ENCODE data around the gene PDE6B. TPM values are rescaled to one million over a fixed set of nuclear protein-coding genes. Genes with fewer than 3 reads are reported as not detected.

PDE6B gene
- polyA plus RNA-seq, 6 donors from 2014 or later = 24.3 to 39.4 (median 30.0) TPM

GRCh38 chr4:717601-718320 is 92.4 kb downstream of the PDE6B start:
- H3K36me3 Mint-ChIP-seq = peaks cover 0 to 7% of the 10 kb centered on the region in 2 donors
- DNase-seq (no peak), ATAC-seq (ENCODE audit: low read depth in 2 of 2) (no peak)
- no peak overlapping the region for H3K4me3 Mint-ChIP-seq
- H3K27ac Mint-ChIP-seq = peak overlapping the region in 2 of 6 donors; percentile 61 to 89
- no peaks in the 10 kb centered on the region for H3K9me3 Mint-ChIP-seq
- no peaks in the 10 kb centered on the region for H3K27me3 Mint-ChIP-seq
- peaks cover 35 to 52% (median 36%) of the 10 kb centered on the region in 3 donors for H3K4me1 Mint-ChIP-seq

DNA sequence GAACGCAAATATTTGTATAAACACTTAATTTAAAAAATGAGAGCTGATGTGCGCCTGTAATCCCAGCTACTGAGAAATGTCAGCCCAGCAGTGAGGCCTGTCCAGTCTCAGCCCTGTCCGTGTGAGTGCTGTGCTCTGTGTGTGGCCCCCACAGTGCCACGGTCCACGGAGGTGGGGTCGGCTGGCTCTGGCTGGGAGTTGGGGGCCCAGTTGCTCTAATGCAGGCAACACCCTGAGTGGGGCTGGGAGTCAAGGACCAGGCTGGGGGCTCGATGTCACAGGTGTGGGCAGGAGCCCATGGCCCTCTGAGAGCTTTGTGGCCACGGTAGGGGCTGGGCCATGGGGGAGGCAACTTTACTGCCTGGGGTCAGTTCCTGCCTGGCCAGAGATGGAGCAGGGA is 93.1 kb downstream of the PDE6B start:
- no peak overlapping the region for H3K27ac Mint-ChIP-seq
- no peaks in the 10 kb centered on the region for H3K27me3 Mint-ChIP-seq
- ATAC-seq (ENCODE audit: low read depth in 2 of 2) = no peak
- H3K4me3 Mint-ChIP-seq = no peak overlapping the region
- H3K4me1 Mint-ChIP-seq = peaks cover 29 to 53% (median 43%) of the 10 kb centered on the region in 3 donors
- DNase-seq = no peak
- H3K9me3 Mint-ChIP-seq = no peaks in the 10 kb centered on the region
- peaks cover 0 to 7% of the 10 kb centered on the region in 2 donors for H3K36me3 Mint-ChIP-seq

Other genes with a start within 250 kb of the PDE6B start
- gene ZNF721, start 126.4 kb upstream of the PDE6B start, polyA plus RNA-seq (ENCODE audit: low read depth in 6 of 6) = 10 to 100 TPM; 31.6 to 88.4 (median 60.3) TPM
- 10 to 100 TPM; 23.3 to 62.5 (median 28.7) TPM for gene PIGG, start 126.4 kb upstream of the PDE6B start, polyA plus RNA-seq (ENCODE audit: low read depth in 6 of 6)
- not detected for gene TMEM271, start 49.3 kb upstream of the PDE6B start, polyA plus RNA-seq (ENCODE audit: low read depth in 6 of 6)
- gene ATP5ME, start 48.7 kb downstream of the PDE6B start, polyA plus RNA-seq (ENCODE audit: low read depth in 6 of 6) = 100 to 1,000 TPM; 320 to 459 (median 358) TPM
- 10 to 100 TPM in 5 of 6 donors, 1 to 10 TPM in 1; 7.3 to 13.4 (median 11.8) TPM for gene MYL5, start 49.0 kb downstream of the PDE6B start, polyA plus RNA-seq (ENCODE audit: low read depth in 6 of 6)
- gene SLC49A3, start 63.6 kb downstream of the PDE6B start, polyA plus RNA-seq (ENCODE audit: low read depth in 6 of 6) = under 1 TPM in 3 of 6 donors, not detected in 3; 0.22 to 0.54 (median 0.43) TPM
- gene PCGF3, start 80.3 kb downstream of the PDE6B start, polyA plus RNA-seq (ENCODE audit: low read depth in 6 of 6) = 1 to 10 TPM; 5.6 to 9.5 (median 7.1) TPM
- gene CPLX1, start 200.6 kb downstream of the PDE6B start, polyA plus RNA-seq (ENCODE audit: low read depth in 6 of 6) = not detected

Data from naive B cell (primary cell).